ENCODE results near the gene NPHS2.
A peak's percentile ranks its signal among the peaks of the same experiment; 100 is the strongest.

NPHS2 gene

GRCh38 chr1:179599623-179600249 lies 24.0 kb upstream of the NPHS2 start:
- Histone ChIP-seq H3K4me2 (ENCODE audit: low read depth, low read length, poor library complexity, severe bottlenecking) (no peak overlapping the region), H3K9me2 (replicated peaks; ENCODE audit: low read depth, low read length) (no peaks in the 10 kb centered on the region), H3F3A (ENCODE audit: low read depth) (no peaks in the 10 kb centered on the region), H3K9ac (ENCODE audit: low read depth, low read length, poor library complexity, severe bottlenecking) (no peak overlapping the region), H4K20me1 (ENCODE audit: insufficient read depth, low read length, poor library complexity, severe bottlenecking) (no peaks in the 10 kb centered on the region), H3K9me3 (ENCODE audit: insufficient read depth, low read depth, low read length) (no peaks in the 10 kb centered on the region), H3K4me1 (ENCODE audit: insufficient read depth, low read length, poor library complexity, severe bottlenecking) (no peaks in the 10 kb centered on the region), H2AFZ (ENCODE audit: low read length) (no peak overlapping the region), H3K79me2 (ENCODE audit: insufficient read depth, low read length) (no peaks in the 10 kb centered on the region), H3K27me3 (ENCODE audit: insufficient read depth, low read length, poor library complexity, severe bottlenecking) (no peaks in the 10 kb centered on the region), H3K4me3 (ENCODE audit: low read length, poor library complexity, severe bottlenecking) (no peak overlapping the region), H3K36me3 (ENCODE audit: insufficient read depth, low read length) (no peaks in the 10 kb centered on the region)
- TF ChIP-seq CTCF (conservative IDR thresholded peaks at IDR 0.05; ENCODE audit: low read length) (peak; percentile 72), EZH2phosphoT487 (IDR thresholded peaks at IDR 0.05; ENCODE audit: borderline replicate concordance) (no peak)

GRCh38 chr1:179598631-179599030 lies 22.9 kb upstream of the NPHS2 start:
- Histone ChIP-seq H3K4me3 (ENCODE audit: low read length, poor library complexity, severe bottlenecking) (no peak overlapping the region), H3K9ac (ENCODE audit: low read depth, low read length, poor library complexity, severe bottlenecking) (no peak overlapping the region), H3F3A (ENCODE audit: low read depth) (no peaks in the 10 kb centered on the region), H3K9me3 (ENCODE audit: insufficient read depth, low read depth, low read length) (no peaks in the 10 kb centered on the region), H3K4me2 (ENCODE audit: low read depth, low read length, poor library complexity, severe bottlenecking) (no peak overlapping the region), H3K27me3 (ENCODE audit: insufficient read depth, low read length, poor library complexity, severe bottlenecking) (no peaks in the 10 kb centered on the region), H2AFZ (ENCODE audit: low read length) (no peak overlapping the region), H3K4me1 (ENCODE audit: insufficient read depth, low read length, poor library complexity, severe bottlenecking) (no peaks in the 10 kb centered on the region), H3K79me2 (ENCODE audit: insufficient read depth, low read length) (no peaks in the 10 kb centered on the region), H3K9me2 (replicated peaks; ENCODE audit: low read depth, low read length) (no peaks in the 10 kb centered on the region), H4K20me1 (ENCODE audit: insufficient read depth, low read length, poor library complexity, severe bottlenecking) (no peaks in the 10 kb centered on the region), H3K36me3 (ENCODE audit: insufficient read depth, low read length) (no peaks in the 10 kb centered on the region)
- TF ChIP-seq CTCF (conservative IDR thresholded peaks at IDR 0.05; ENCODE audit: low read length) (no peak), EZH2phosphoT487 (IDR thresholded peaks at IDR 0.05; ENCODE audit: borderline replicate concordance) (no peak)

- no peaks in the 10 kb centered on the region for H4K20me1 ChIP-seq (ENCODE audit: insufficient read depth, low read length, poor library complexity, severe bottlenecking)
- no peak within 1 kb of the TSS for H3K9ac ChIP-seq (ENCODE audit: low read depth, low read length, poor library complexity, severe bottlenecking)
- no peak within 1 kb of the TSS for H3K4me3 ChIP-seq (ENCODE audit: low read length, poor library complexity, severe bottlenecking)
- H3K36me3 ChIP-seq (ENCODE audit: insufficient read depth, low read length), result no peaks in the 10 kb centered on the region
- TF ChIP-seq EZH2phosphoT487 (IDR thresholded peaks at IDR 0.05; ENCODE audit: borderline replicate concordance), result no peak
- TF ChIP-seq CTCF (conservative IDR thresholded peaks at IDR 0.05; ENCODE audit: low read length), result no peak
- H2AFZ ChIP-seq (ENCODE audit: low read length), result no peak within 1 kb of the TSS
- H3K4me1 ChIP-seq (ENCODE audit: insufficient read depth, low read length, poor library complexity, severe bottlenecking), result no peaks in the 10 kb centered on the region
- H3F3A ChIP-seq (ENCODE audit: low read depth), result no peaks in the 10 kb centered on the region
- no peaks in the 10 kb centered on the region for H3K79me2 ChIP-seq (ENCODE audit: insufficient read depth, low read length)
- no peaks in the 10 kb centered on the region for H3K9me3 ChIP-seq (ENCODE audit: insufficient read depth, low read depth, low read length)
- no peaks in the 10 kb centered on the region for H3K9me2 ChIP-seq (replicated peaks; ENCODE audit: low read depth, low read length)
- no peaks in the 10 kb centered on the region for H3K27me3 ChIP-seq (ENCODE audit: insufficient read depth, low read length, poor library complexity, severe bottlenecking)
- H3K4me2 ChIP-seq (ENCODE audit: low read depth, low read length, poor library complexity, severe bottlenecking), result no peak within 1 kb of the TSS
Measured at GRCh38 chr1:179591592-179592580, 16.1 kb upstream of the NPHS2 start, which contains the start of gene TDRD5. TDRD5 (plus strand) TSS chr1:179591832; CDS start chr1:179592616, 784 bp downstream.

Data from Loucy (cell line).